ENCODE data around the gene MELK.

The MELK gene

DNA sequence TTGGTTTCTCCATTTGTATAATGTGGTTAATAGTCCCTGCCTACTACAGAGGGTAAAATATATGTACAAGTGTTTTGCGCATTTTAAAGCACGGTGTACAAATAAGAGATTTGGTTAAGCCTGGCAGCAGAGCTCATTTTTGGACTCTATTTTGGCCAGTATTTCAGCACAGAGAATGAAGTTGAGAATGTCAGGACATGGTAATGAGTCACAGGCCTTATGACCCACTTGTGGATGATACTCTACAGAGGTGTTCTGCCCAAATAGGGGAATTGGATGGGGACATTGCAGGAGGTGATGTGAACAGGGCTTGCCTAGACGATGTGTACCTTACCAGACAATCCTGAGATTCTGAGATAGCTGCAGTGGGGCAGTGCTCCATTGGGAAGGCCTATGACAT, 50.6 kb downstream of the MELK start:
- Mint-ChIP-seq H3K27me3 (no peaks in the 10 kb centered on the region), H3K4me1 (no peaks in the 10 kb centered on the region), H3K36me3 (no peaks in the 10 kb centered on the region), H3K9me3 (no peaks in the 10 kb centered on the region), H3K27ac (no peak overlapping the region), H3K4me3 (no peak overlapping the region)

DNA sequence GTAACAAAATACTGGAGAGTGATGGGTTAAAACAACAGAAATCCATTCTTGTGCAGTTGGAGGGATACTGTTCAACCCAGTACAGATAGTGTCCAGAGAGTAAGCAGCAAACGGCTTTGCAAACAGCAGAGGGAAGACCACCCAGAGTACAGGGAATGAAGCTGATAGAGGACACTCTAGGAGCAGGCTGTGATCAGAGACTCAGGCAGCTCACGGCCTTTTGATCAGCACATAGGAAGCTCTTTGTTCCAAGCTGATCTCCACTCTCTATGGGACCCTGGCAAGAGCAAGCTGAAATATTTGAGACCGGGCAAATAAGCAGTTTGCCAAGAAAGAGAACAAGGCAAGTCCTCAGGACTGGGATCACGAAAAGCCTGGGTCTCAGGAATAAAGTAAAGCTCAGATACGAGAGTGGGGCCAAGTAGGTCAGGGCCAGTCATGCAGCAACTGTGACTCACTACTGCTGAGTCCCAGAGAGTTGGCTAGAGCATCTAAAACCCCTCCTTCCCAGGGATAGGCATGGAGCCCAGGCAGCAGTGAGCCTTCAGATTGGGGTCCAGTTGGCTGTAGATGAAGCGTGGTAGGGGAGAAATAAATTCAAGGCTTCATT, 52.4 kb downstream of the MELK start:
- Mint-ChIP-seq H3K27me3 (no peaks in the 10 kb centered on the region), H3K27ac (no peak overlapping the region), H3K9me3 (no peaks in the 10 kb centered on the region), H3K36me3 (no peaks in the 10 kb centered on the region), H3K4me3 (no peak overlapping the region), H3K4me1 (no peaks in the 10 kb centered on the region)

DNA sequence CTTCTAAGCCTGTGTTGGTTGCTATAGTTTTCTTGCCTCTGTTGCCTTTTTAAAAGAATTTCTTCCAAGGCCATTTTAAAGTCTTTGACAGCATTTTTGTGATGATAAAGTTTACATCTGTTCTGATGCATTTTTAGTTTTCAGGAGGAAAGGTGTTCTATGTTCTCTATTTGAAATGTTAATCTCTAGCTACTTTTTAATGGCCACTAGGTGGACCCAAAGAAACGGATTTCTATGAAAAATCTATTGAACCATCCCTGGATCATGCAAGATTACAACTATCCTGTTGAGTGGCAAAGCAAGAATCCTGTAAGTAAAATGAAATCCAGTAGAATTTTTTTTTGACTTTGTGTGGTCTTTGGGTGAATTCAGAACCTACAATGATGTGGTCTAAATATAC, 60.2 kb downstream of the MELK start:
- H3K27ac Mint-ChIP-seq: no peak overlapping the region
- no peaks in the 10 kb centered on the region for H3K9me3 Mint-ChIP-seq
- H3K36me3 Mint-ChIP-seq: no peaks in the 10 kb centered on the region
- H3K4me3 Mint-ChIP-seq: no peak overlapping the region
- no peaks in the 10 kb centered on the region for H3K4me1 Mint-ChIP-seq
- no peaks in the 10 kb centered on the region for H3K27me3 Mint-ChIP-seq

GRCh38 chr9:36637491-36638270, 65.0 kb downstream of the MELK start:
- H3K36me3 Mint-ChIP-seq: no peaks in the 10 kb centered on the region
- peaks cover 7% of the 10 kb centered on the region for H3K4me1 Mint-ChIP-seq
- H3K27me3 Mint-ChIP-seq: no peaks in the 10 kb centered on the region
- no peaks in the 10 kb centered on the region for H3K9me3 Mint-ChIP-seq
- no peak overlapping the region for H3K4me3 Mint-ChIP-seq
- no peak overlapping the region for H3K27ac Mint-ChIP-seq

DNA sequence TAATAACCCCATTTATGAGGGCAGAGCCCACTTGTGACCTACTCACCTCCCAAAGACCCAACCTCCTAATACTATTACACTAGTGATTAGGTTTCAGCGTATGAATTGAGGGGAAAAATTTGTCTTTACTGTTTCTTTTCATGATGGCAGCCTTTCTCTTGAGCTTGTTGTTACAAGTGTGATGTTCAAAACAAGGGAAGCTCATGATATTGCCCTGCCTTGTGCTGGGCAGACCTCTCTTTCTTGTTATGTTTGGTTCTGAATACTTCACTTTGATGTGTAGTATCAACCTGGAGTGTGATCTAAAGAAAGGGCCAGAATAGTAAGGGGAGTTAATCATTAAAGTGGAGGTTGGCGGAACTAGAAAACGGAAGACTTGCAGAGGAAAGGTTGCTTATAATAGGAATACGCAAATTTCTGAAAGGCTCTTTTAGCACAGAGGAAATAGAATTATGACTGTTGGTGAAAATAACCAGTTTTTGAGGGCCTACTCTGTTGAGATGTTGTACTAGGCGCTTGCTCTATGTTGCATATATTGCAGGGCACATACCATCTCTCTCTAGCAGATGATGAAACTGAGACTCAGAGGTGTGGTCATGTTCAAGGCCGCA, 68.2 kb downstream of the MELK start:
- Mint-ChIP-seq H3K36me3 (no peaks in the 10 kb centered on the region), H3K27ac (no peak overlapping the region), H3K9me3 (no peaks in the 10 kb centered on the region), H3K4me3 (no peak overlapping the region), H3K4me1 (peaks cover 7% of the 10 kb centered on the region), H3K27me3 (no peaks in the 10 kb centered on the region)

DNA sequence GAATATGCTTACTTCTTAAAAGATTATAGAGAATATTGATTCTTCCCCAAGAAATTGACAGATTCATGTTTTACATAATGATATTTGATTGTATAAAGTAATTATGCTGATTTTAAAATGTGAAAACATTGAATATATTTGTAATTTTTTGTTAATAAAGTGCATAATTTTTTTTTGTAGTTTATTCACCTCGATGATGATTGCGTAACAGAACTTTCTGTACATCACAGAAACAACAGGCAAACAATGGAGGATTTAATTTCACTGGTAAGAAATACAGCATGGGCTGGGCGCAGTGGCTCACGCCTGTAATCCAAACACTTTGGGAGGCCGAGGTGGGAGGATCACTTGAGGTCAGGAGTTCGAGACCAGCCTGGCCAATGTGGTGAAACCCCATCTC, 70.1 kb downstream of the MELK start:
- H3K27me3 Mint-ChIP-seq: no peaks in the 10 kb centered on the region
- no peak overlapping the region for H3K4me3 Mint-ChIP-seq
- H3K9me3 Mint-ChIP-seq: no peaks in the 10 kb centered on the region
- H3K27ac Mint-ChIP-seq: no peak overlapping the region
- no peaks in the 10 kb centered on the region for H3K36me3 Mint-ChIP-seq
- H3K4me1 Mint-ChIP-seq: peaks cover 7% of the 10 kb centered on the region

- Mint-ChIP-seq H3K36me3 (no peaks in the 10 kb centered on the region), H3K9me3 (no peaks in the 10 kb centered on the region), H3K4me3 (no peak overlapping the region), H3K27me3 (no peaks in the 10 kb centered on the region), H3K27ac (no peak overlapping the region), H3K4me1 (no peaks in the 10 kb centered on the region)
Observed at GRCh38 chr9:36656842-36657241, 84.1 kb downstream of the MELK start.

- no peaks in the 10 kb centered on the region for H3K27me3 Mint-ChIP-seq
- no peaks in the 10 kb centered on the region for H3K36me3 Mint-ChIP-seq
- no peak overlapping the region for H3K4me3 Mint-ChIP-seq
- no peaks in the 10 kb centered on the region for H3K4me1 Mint-ChIP-seq
- no peak overlapping the region for H3K27ac Mint-ChIP-seq
- H3K9me3 Mint-ChIP-seq: no peaks in the 10 kb centered on the region
Observed at GRCh38 chr9:36659500-36659899, 86.8 kb downstream of the MELK start.

GRCh38 chr9:36664806-36665205, 92.1 kb downstream of the MELK start:
- Mint-ChIP-seq H3K27me3 (no peaks in the 10 kb centered on the region), H3K36me3 (no peaks in the 10 kb centered on the region), H3K9me3 (no peaks in the 10 kb centered on the region), H3K27ac (no peak overlapping the region), H3K4me1 (peaks cover 7% of the 10 kb centered on the region), H3K4me3 (no peak overlapping the region)

DNA sequence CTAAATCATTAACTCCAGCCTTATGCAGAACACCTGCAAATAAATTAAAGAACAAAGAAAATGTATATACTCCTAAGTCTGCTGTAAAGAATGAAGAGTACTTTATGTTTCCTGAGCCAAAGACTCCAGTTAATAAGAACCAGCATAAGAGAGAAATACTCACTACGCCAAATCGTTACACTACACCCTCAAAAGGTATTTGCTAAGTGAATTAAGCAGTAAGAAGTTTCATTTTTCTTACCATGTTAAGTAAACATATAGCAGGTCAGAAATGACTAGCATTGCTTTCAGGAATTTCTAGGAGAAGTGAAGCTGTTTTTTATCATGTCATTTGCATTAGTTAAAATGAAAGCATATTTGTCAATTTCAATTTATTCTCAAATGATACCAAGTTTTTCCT, 92.7 kb downstream of the MELK start:
- Mint-ChIP-seq H3K27me3 (no peaks in the 10 kb centered on the region), H3K9me3 (no peaks in the 10 kb centered on the region), H3K4me3 (no peak overlapping the region), H3K27ac (no peak overlapping the region), H3K36me3 (no peaks in the 10 kb centered on the region), H3K4me1 (peaks cover 7% of the 10 kb centered on the region)

DNA sequence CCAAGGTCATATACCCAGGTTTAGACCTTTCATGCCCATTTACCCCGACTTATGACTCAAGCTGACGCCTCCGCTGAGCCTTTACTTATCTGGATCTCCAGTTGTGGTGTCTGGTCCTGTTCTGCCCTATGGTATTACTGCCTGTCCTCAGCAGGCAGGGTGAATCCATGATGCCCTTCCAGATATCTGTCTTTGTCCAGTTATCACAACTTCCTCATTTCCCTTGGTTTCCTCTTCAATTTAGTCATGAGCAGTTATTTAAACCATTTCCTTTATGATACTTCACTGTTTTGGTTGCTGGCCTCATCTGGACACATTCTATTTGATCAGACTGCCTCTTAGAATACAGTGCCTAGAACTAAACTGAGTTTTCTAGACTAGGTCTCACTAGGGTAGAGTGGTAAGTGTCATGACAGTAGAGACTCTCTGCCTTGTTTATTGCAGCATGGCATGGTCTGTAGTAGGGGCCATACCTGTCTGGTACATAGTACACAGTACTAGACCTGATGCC, 93.3 kb downstream of the MELK start:
- H3K36me3 Mint-ChIP-seq: no peaks in the 10 kb centered on the region
- H3K27ac Mint-ChIP-seq: no peak overlapping the region

DNA sequence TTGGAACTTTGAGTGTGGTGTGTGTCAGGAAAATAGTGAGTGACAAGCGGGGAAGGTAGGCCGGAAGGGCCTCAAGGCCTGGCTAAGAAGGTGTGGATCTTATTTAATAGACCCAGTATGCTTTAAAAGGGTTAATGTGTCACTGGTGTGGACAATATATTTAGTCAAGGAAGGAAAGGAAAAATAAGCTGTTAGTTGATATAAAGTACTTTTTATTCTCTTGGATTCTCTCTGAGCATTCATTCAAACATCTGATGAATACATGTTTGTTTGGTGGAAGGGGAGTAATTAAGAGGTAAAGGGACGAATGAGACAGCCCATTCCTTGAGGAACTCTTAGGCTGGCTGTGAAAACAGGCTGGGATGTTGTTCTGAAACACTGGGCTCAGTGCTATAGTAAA, 98.9 kb downstream of the MELK start:
- Mint-ChIP-seq H3K27ac (no peak overlapping the region), H3K36me3 (no peaks in the 10 kb centered on the region), H3K4me1 (peaks cover 5% of the 10 kb centered on the region), H3K27me3 (no peaks in the 10 kb centered on the region), H3K9me3 (no peaks in the 10 kb centered on the region), H3K4me3 (no peak overlapping the region)

More for the DNA sequence above, 93.3 kb downstream of the MELK start:
- H3K4me1 Mint-ChIP-seq: peaks cover 7% of the 10 kb centered on the region
- no peaks in the 10 kb centered on the region for H3K9me3 Mint-ChIP-seq
- no peak overlapping the region for H3K4me3 Mint-ChIP-seq
- no peaks in the 10 kb centered on the region for H3K27me3 Mint-ChIP-seq

DNA sequence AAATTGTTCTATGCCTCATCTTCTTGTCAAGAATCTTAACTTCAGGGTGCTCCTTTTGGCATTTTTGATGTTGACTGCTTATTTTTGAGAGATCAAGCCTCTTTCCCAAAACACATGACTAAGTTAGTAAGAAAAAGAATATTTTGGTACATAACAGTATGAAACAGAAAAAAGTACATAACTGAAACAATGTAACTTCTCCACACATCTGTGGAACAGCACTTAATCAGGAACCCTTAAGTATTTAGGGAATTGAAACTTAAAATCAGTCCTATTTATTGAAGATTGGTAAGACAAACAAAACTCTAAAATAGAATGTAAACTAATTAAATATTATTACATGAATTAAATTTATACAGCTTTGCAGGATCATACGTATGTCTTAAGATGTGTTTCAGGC, 103.4 kb downstream of the MELK start:
- Mint-ChIP-seq H3K4me1 (no peaks in the 10 kb centered on the region), H3K36me3 (peaks cover 3% of the 10 kb centered on the region), H3K9me3 (no peaks in the 10 kb centered on the region), H3K4me3 (no peak overlapping the region), H3K27me3 (no peaks in the 10 kb centered on the region), H3K27ac (no peak overlapping the region)

DNA sequence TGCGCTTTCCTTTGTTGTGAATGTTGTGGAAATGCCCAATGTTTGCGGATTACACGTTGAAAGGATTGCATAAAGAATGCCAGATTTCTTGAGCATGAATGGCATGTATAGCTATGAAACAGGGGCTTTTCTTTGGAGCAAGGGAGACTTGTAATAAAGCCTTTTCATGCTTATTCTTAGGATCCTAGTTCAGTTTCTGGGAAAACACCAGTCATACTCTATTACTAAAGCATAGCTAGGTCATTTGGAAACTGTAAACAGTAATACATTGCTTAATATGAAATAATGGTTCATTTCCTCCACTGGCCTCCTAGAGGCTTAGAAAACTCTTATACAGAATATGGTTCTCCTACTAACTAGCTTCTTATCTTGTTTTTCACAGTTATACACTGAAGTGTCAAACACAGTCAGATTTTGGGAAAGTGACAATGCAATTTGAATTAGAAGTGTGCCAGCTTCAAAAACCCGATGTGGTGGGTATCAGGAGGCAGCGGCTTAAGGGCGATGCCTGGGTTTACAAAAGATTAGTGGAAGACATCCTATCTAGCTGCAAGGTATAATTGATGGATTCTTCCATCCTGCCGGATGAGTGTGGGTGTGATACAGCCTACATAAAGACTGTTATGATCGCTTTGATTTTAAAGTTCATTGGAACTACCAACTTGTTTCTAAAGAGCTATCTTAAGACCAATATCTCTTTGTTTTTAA, 104.2 kb downstream of the MELK start:
- Mint-ChIP-seq H3K4me1 (no peaks in the 10 kb centered on the region), H3K27me3 (no peaks in the 10 kb centered on the region), H3K9me3 (no peaks in the 10 kb centered on the region), H3K4me3 (no peak overlapping the region), H3K36me3 (peaks cover 3% of the 10 kb centered on the region), H3K27ac (no peak overlapping the region)

DNA sequence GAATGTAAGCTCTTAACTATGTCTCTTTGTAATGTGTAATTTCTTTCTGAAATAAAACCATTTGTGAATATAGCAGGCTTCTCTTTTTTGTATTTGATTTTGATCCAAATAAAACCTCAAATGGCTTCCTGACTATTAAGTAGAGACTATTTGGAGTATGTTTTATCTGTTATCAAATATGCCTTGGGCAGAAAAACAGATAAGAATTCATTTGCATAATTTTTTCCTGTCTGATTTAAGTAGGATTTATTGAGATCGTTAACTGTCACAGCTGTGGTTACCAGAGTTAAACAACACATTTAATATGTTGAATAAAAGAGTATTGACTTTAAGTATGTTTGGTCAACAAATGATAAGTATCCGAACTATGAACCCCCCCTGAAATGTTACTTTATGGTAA, 104.9 kb downstream of the MELK start:
- no peaks in the 10 kb centered on the region for H3K4me1 Mint-ChIP-seq
- H3K36me3 Mint-ChIP-seq: peaks cover 3% of the 10 kb centered on the region
- H3K9me3 Mint-ChIP-seq: no peaks in the 10 kb centered on the region
- H3K27ac Mint-ChIP-seq: no peak overlapping the region
- no peak overlapping the region for H3K4me3 Mint-ChIP-seq
- H3K27me3 Mint-ChIP-seq: no peaks in the 10 kb centered on the region

DNA sequence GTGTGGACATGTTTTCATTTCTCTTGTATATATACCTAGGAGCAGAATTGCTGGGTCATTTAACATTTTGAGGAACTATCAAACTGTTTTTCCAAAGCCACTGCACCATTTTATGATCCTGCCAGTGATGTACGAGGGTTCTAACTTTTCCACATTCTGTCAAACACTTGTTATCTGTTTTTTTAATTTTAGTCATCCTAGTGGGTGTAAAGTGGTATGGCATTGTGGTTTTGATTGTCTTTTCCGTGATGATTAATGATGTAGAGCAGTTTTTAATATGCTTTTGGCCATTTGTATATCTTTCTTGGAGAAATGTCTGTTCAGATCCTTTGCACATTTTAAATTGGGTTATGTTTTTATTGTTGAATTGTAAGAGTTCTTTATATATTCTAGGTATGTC, 107.0 kb downstream of the MELK start:
- Mint-ChIP-seq H3K4me1 (no peaks in the 10 kb centered on the region), H3K27ac (no peak overlapping the region), H3K9me3 (no peaks in the 10 kb centered on the region), H3K27me3 (peaks cover 1% of the 10 kb centered on the region), H3K36me3 (peaks cover 5% of the 10 kb centered on the region), H3K4me3 (no peak overlapping the region)
